ENCODE measurements around the gene TRABD.

DNA sequence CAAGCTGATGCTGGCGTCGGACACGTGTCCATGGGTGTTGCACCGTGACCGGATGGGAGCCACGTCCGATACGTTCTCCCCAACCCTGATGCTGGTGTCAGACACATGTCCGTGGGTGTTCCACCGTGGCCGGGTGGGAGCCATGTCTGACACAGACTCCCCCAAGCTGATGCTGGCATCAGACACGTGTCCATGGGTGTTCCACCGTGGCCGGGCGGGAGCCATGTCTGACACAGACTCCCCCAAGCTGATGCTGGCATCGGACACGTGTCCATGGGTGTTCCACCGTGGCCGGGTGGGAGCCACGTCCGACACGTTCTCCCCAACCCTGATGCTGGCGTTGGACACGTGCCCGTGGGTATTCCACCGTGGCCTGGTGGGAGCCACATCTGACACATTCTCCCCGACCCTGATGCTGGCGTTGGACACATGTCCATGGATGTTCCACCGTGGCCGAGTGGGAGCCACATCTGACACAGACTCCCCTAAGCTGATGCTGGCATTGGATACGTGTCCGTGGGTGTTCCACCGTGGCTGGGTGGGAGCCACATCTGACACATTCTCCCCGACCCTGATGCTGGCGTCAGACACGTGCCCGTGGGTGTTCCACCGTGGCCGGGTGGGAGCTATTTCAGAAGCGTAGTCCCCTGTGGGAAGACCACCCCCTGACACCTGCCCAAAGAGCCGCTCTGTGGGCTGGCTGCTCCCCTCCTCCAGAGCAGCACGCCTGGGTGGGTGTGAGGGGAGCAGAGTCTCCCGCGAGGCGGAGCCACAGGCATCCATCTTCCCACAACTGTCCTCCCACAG, 35.1 kb downstream of the TRABD start:
- TF ChIP-seq, protein P1, sequence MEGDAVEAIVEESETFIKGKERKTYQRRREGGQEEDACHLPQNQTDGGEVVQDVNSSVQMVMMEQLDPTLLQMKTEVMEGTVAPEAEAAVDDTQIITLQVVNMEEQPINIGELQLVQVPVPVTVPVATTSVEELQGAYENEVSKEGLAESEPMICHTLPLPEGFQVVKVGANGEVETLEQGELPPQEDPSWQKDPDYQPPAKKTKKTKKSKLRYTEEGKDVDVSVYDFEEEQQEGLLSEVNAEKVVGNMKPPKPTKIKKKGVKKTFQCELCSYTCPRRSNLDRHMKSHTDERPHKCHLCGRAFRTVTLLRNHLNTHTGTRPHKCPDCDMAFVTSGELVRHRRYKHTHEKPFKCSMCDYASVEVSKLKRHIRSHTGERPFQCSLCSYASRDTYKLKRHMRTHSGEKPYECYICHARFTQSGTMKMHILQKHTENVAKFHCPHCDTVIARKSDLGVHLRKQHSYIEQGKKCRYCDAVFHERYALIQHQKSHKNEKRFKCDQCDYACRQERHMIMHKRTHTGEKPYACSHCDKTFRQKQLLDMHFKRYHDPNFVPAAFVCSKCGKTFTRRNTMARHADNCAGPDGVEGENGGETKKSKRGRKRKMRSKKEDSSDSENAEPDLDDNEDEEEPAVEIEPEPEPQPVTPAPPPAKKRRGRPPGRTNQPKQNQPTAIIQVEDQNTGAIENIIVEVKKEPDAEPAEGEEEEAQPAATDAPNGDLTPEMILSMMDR (IDR thresholded peaks at IDR 0.05; ENCODE audit: low read length), result no peak
- TF ChIP-seq EZH2 (IDR thresholded peaks at IDR 0.05; ENCODE audit: borderline replicate concordance, low read length), result no peak
